PFSK-1 (cell line): ENCODE results near the gene KCNMA1.

ENCODE experiments used
- POLR2AphosphoS5 ChIP-seq: IDR thresholded peaks from 2 replicates; pipeline ENCODE4 v1.6.1; 2012; ENCODE audit warnings: low read depth, mild to moderate bottlenecking, control low read depth, low read length, moderate library complexity
- SIN3A ChIP-seq: IDR thresholded peaks from 2 replicates; pipeline ENCODE4 v1.6.1; 2012; ENCODE audit warnings: mild to moderate bottlenecking, low read length, moderate library complexity, borderline replicate concordance; ENCODE audit not compliant: insufficient read depth
- TAF1 ChIP-seq: IDR thresholded peaks from 2 replicates; pipeline ENCODE4 v1.6.1; 2012; ENCODE audit warnings: low read length, control low read depth, borderline replicate concordance; ENCODE audit not compliant: insufficient read depth

GRCh38 chr10:76990561-76990960 lies 647.0 kb downstream of the KCNMA1 start:
- no peak for TF ChIP-seq TAF1
- no peak for TF ChIP-seq POLR2AphosphoS5
- TF ChIP-seq SIN3A = no peak
